HG02970 (cell line): ENCODE measurements around the gene DCBLD1.

ENCODE experiments used
- ATAC-seq: cut with Tn5 transposase; IDR thresholded peaks from one replicate; pipeline ENCODE4 v1.9.1; 2021; ENCODE audit warnings: mild to moderate bottlenecking, moderate library complexity, moderate number of reproducible peaks; ENCODE audit not compliant: unreplicated experiment, low FRiP score

The DCBLD1 gene

DNA sequence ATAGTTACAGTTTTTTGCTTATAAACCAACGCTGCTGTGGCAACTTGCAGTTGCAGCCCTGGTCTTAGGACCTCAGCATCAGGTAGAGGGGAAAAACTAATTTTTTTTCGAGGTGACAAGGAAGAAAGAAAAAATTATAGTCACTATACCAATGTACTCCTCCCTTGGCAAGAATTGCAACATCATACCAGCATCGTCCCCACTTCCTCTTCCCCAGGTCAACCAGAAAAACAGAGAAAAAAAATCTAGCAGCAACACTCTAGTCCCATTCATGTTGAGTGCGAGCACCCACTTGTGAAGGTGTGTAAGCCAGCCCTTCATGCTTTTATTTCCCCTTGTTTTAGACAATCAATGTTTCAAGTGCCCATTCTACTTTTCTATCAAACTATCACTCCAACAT, 13.1 kb upstream of the DCBLD1 start:
- no peak for ATAC-seq

DNA sequence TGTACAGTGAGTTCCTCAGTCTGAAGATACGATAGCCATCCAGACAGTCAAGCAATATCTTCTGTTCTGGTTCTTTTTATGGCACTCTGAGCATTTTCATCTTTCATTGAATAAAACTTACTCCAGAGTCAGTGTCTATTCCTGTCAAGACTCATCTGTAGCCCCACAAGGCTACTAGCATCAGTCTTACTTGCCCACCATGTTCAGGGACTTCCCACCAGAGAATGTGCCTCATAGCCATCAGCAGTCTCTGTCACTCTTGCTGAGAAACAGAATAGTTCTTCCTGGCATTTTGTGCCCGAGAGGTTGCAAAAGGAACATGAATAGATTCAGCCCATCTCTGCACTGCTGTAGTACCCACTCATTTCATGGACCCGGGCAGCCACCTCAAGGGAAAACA, 12.7 kb upstream of the DCBLD1 start:
- ATAC-seq = no peak

DNA sequence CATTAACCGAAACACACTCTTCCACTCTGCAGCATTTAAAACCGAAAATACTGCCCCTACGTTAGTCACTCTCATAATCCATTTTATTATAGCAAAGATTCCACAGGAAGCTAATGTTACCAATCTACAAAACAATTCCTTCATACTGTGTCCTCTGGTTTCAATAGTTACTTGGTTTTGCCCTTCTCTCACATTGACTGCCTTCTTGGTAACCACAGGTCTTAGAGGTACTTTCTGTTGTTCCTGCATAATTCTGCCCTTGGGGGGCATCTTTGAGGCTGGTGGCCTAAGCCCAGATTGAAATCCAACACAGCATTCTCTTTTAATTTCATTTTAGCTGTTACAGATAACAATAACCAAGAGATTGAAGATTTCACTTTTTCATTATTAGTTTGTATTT, 9.8 kb upstream of the DCBLD1 start:
- no peak for ATAC-seq

GRCh38 chr6:117473401-117473800, 9.1 kb upstream of the DCBLD1 start:
- no peak for ATAC-seq

- no peak for ATAC-seq
Measured at GRCh38 chr6:117477988-117478852, 4.3 kb upstream of the DCBLD1 start.

DNA sequence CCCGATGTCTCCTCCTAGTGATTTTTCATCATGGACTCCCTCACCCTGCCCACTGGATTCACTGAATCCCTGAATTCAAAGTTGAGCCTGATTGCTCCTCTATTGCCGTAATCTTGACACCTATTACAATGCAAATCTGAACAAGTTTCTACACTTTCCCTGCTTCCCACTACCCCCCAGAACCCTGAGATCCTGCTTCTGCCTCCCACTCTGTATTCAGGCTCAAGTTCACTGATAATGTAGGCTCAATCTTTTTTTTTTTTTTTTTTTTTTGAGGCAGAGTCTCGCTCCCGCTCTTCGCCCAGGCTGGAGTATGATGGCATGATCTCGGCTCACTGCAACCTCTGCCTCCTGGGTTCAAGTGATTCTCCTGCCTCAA, 3.6 kb upstream of the DCBLD1 start:
- no peak for ATAC-seq

- no peak for ATAC-seq
Measured at GRCh38 chr6:117480651-117481050, 1.8 kb upstream of the DCBLD1 start.

GRCh38 chr6:117481278-117481925, 1.1 kb upstream of the DCBLD1 start:
- no peak for ATAC-seq

DNA sequence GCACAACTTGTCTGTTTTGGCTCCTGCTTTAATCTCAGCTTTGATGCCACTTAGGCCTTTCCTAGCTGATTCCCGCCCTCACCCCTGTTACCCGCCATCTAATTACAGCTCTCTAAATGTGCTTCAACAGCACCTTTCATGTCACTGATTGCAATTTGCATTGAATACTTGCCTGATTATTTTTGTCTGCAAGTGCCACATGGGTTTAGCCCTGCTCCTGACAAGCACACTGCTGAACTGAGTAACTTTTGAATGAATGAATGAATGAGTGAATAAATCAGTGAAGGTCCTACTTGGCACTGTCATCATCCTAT, 591 bp upstream of the DCBLD1 start:
- ATAC-seq = no peak

DNA sequence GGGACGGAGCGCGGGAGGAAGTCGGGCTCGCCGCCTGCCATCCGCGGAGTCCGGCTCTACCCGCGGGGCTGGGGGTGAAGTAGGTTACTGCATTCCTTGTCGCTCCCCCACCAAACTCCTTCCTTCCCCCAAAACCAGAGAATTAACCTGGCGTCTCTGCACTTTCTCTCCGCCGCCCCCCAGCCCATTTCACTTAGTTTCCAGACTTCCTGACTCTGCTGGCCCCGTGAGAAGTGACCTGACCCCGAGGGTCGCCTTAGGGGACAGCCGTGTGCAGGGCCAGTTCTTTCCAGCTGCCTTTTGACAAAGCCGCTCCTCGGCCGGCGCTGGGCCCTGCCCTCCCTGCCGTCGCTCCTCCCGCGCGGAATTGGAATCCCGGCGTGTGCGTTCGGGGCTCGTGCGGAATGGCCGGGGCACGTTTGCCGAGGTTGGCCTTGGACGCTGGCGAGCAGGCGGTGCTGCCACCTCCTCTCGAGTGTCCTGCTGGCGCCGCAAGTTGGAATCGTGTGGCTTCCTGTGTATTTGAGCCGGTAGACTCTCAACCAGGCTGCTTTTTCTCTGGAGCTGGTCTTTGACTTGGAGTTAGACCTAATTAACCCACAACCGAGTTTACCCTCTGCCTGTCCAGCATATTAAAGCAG, 650 bp downstream of the DCBLD1 start:
- no peak for ATAC-seq

- ATAC-seq = no peak
Measured at GRCh38 chr6:117483645-117484016, 1.2 kb downstream of the DCBLD1 start.

GRCh38 chr6:117484052-117484646, 1.7 kb downstream of the DCBLD1 start:
- no peak for ATAC-seq

DNA sequence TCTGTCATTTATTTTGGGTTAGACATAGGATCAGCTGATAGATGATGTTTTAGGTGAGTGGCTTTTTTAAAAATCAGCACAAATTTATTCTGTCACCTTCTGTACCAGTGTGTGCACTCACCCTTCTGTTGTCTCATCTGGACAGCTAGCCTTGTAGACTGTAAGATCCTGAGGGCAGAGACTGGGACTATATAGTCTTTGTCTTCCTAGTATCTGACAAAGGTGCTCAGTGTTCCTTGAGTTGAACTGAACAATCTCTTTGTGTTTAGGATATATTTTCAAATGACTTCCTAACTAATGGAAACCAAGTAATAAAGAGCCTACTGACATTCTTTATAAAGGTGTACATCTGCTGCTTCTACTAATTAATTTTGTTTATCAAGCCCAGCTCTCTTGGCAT, 3.0 kb downstream of the DCBLD1 start:
- ATAC-seq = no peak

DNA sequence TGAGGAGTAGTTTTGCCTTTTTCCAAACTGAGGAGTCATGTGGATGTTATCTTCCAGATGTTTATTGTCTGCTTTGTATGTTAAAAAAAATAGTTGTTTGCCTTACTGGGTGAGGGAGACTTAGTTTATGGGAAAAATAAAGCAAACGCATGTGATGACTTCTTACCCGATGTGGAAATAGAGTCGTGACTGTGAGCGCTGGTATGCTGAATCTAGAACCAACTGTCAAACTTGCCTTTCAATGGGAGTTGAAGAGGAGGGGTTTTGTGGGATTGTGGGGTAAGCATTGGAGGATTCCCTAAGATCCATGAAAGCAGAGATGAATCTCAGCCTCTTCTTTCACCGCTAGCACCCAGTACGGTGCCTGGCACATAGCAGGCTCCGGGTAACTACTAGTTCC, 5.3 kb downstream of the DCBLD1 start:
- no peak for ATAC-seq

DNA sequence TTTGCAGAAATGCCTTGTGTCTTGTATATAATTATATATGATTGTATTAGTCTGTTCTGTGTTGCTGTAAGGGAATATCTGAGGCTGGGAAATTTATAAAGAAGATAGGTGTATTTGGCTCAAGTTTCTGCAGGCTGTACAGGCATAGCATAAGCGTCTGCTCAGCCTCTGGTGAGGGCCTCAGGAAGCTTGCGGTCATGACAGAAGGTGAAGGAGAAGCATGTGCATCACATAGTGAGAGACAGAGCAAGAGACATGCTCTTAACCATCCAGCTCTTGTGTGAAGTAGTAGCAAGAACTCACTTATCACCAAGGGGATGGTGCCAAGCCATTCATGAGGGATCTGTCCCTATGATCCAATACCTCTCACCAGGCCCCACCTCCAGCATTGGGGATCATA, 6.5 kb downstream of the DCBLD1 start:
- ATAC-seq = no peak

GRCh38 chr6:117491916-117492315, 9.4 kb downstream of the DCBLD1 start:
- no peak for ATAC-seq

DNA sequence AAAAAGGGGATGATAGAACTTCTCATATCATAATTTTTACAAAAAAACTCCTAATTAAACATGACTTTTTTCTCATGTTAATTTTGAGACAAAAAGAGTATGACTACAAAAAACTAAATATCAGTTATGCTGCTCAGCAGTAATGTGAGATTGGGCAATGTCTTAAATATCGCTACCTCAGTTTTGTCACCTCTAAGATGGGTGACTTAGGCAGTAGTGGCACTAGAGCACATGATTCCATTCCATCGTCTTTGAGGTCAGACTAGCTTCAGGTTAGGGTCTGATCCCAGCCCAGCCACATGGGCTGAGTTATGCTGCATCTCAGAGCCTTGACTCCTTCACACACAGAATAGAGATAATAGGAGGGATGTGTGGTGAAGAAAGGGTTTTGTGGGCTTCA, 11.0 kb downstream of the DCBLD1 start:
- no peak for ATAC-seq

- no peak for ATAC-seq
Measured at GRCh38 chr6:117494283-117494682, 11.8 kb downstream of the DCBLD1 start.

DNA sequence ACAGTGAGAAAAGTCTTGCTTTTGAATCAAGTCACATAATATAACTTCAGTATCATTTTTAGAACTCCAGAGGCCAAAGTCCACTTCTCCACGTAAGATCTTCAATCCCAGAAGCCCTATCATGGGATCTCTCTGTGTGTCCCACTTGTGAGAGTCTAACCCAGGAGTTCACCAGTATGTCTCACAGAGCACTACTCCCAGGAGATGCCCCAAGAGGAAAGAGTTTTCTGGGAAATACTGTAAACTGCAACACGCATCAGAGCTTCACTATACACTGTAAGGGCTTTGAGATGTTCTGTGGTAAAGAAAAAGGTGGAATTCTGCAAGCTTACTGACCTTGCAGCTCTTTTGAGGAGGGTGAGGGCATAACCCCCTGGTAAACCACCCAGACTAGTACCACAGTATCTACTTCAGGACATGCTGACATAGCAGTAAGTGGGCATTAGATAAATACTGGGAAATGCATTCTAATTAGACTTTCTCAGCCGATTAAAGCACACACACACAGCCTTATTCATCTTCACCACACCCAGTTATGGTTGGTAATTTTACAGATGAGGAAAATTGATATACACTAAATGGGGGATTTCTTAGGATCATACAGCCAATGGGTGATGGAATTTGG, 12.3 kb downstream of the DCBLD1 start:
- ATAC-seq = no peak

DNA sequence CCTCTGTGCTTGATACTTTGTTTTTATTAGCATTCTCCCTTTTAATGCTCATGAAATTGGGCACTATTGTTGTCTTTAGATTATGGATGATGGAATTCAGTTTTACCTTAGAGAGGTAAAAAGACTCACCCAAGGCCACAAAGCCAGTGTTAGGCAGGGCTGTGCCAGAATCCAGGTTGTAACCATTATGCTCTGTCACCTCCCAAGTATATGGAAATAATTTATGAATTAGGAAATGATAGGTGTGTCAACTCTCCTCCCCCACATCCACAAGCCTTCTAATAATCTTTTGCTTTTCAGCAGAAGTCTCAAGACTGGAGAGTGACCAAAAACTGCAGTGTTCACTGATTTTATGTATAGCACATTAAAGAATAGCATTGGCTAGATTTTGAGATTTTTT, 13.0 kb downstream of the DCBLD1 start:
- ATAC-seq = no peak

DNA sequence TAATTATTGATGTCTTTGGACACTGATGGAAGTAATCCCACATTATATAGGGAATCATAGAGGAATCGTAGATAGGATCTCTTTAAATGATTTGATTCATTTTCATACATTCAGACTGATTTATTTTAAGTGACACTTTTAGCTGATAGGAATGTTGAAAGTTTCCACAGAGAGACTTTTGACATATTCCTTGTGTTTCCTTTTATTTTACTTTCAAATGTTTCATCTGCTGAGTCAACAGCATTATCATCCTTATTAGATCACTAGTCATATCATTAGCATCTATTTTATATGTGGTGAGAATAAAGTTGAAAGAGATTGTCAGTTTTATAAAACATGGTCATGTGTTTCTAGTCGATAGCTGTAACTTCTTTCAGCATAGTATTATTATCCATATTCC, 13.4 kb downstream of the DCBLD1 start:
- ATAC-seq = no peak
